ENCODE data around the gene MSX2.

Gene MSX2

DNA sequence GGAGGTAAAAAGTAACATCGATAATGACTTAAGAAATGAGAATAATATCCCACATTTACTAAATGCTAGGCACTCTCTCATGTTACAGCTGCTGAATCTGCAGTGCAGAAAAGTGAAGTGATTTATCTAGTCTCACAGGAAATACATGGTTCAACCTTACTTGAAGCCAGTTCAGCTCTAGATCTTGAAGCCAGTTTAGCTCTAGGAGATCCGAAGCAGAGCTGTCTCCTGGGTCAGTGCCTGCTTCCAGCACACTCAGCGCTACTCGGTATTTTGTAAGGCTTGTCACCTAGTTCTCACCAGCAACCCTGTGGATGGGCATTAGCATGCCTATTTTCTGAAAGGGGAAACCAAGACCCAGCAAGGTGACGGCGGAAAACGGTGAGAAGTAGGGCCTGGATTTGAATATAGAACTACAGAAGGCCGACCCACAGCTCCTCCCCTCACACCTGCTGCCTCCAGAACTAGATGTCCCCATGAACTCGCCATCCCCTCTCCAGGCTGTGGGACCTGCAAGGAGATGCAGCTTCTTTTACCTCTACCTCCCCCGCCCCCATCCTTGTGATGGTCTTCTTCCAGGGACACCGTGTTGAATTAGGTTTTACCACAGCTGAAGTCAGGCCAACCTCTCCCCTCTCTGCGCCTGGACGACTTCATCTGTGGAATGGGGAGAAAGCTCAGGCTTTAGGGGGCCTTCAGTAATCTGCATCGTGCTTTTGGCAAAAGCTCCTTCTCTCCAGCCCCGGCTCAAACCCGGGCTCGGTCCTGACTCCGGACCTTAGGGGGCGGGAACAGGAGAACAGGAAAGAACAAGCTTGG, 4.4 kb upstream of the MSX2 start:
- no peak for DNase-seq

- no peak for DNase-seq
Observed at GRCh38 chr5:174720612-174721529, 3.5 kb upstream of the MSX2 start.

DNA sequence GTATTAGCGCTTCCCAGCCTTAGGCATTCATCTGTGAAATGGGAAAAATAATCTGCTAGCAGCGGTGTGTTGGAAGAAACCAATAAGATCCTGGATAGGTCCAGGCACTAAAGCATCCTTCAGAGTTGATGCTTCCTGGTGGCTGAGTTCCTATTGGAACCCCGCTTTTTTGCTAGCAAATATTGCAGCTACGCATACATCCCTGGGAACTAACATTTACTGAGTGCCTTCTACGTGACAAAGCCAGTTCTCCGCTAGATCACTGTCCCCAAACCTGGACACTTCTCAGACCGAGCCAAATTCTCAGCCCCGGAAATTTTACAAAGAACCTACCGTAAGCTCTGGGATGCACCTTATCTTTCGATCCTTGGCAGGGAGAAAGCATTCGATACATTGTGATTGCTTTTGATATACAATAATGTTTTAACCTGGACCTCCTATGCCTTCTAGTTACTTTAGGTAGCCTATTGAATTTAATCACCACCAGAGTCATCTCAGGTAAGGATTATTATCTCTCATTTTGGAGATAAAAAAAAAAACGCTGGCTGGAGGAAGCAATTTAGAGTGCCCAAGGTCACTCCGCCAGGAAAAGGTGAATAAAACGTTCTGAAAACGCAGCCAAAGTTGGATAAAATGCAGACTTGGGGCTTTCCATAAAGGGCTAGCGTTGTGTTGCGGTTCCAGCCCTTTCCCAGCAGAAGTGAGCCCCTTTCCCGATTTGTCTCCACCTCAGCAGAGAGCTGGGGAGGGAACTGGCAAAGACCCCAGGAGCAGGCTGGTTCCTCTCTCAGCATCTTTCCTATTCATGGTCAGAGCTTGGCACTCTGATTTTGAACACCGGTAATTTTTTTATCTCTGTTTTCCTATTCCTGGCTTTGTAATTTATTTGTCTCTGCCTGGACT, 2.6 kb upstream of the MSX2 start:
- no peak for DNase-seq

DNA sequence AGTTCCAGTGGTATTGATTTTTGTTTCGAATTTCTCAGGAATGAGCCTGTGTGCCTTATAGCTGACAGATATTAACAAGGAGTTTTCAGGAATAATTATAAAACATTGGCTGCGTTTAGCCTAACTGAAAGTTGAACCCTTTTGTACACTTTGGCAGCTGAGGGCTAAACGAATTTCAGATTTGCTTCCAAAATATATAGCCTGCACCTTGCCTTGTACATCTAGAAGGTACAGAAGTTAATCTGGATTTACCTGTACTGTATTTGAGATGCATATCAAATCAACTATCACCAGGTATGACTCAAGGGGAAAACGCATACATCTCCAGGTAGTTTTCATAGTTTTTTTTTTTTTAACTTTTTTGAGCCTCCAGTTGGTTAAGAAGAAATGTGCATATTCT, 1.9 kb upstream of the MSX2 start:
- no peak for DNase-seq

DNA sequence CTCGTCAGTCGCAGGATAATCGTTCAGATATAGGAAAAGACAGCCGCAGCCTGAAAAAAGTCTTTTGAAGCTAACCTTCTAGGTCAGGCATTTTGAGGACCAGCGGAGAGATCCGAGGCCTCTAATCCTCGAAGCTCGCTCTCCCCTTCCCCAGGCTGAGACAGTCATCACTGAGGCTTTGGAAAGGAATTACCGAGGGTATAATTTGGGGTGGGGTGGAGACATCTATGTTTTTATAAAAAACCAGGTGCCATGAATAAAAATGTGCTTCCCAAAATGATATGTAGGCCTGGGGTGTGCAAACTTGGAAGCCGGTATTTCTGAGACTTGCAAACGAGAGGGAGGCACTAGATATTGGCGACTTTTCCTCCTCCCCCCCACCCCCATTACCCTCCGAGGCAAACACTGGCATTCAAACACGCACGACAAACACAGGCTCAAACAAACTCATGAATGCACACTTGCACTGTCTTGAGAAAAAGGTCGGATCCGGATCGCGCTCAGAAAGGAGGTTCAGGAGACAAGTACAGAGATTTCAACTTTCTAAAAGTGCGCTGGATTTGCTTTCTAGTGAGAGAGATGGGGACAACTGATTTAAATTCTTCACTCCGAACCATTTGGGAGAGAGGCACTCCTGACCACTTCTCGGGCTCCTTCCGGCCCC, 935 bp upstream of the MSX2 start:
- no peak for DNase-seq

DNA sequence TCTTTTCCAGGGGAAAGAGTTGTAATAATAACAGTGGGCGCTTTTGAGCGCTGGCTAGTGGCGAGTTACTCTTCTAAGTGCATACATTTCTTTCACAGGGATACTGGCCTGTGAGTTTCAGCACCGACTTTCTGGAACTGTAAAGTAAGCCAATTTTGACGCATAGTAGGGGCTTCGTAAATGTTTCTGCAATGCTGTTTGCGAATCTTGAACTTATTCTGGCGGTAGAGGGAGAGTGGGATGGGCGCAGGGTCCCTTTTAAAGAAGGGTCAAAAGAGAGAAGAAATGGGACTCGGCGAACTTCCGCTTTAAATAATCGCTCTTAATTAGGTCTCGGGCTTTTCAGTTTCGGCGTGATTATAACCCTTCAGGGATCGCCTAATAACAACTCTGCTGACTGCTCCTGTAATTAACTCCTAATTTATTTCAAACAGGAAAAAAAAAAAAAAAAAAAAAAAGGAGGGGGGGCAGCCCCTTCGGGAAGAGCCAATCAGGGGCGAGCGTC, 351 bp upstream of the MSX2 start:
- no peak for DNase-seq

GRCh38 chr5:174725261-174725990, 1.0 kb downstream of the MSX2 start:
- DNase-seq, result no peak

GRCh38 chr5:174725991-174726601, 1.7 kb downstream of the MSX2 start:
- DNase-seq, result no peak

GRCh38 chr5:174726916-174727793, 2.8 kb downstream of the MSX2 start:
- DNase-seq, result no peak

DNA sequence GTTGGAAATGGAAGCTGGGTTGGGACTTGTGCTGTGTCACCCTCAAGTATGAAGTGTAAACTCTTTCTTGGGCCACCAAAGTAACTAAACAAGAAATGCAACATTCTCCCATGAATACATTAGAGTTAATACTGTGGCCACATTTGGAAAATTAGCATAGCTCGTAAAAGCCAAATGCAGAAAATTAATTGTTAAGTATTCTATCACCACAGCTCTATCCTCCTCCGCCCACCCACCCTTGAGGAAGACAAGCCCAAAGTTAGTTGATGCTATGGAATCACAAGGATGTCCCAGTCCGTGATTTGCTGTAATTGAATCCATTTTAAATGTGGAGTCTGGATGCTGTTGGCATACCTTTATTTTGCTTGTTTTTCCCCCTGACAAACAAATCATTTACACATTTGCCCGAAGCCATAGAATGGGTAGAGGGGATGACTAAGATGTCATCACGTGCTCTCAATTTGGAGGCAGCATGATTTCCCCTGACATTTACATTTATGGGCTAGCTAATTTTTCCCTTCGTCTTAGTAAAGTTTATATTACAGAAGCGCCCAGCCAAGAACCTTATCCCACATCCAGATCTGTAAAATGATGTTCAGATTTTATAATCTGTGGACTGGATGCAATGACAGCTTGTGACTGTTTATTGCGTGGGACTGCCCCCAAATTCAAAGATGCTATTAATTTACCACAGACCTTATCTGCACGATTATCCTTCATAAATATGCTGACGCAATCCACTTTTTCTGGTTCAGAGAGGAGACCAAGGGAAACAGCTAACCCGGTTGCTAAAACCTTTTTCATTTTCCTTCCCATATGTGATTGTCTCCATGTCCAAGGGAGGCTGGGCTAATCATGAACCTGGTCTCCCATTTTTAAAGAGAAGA, 3.7 kb downstream of the MSX2 start:
- DNase-seq, result no peak

DNA sequence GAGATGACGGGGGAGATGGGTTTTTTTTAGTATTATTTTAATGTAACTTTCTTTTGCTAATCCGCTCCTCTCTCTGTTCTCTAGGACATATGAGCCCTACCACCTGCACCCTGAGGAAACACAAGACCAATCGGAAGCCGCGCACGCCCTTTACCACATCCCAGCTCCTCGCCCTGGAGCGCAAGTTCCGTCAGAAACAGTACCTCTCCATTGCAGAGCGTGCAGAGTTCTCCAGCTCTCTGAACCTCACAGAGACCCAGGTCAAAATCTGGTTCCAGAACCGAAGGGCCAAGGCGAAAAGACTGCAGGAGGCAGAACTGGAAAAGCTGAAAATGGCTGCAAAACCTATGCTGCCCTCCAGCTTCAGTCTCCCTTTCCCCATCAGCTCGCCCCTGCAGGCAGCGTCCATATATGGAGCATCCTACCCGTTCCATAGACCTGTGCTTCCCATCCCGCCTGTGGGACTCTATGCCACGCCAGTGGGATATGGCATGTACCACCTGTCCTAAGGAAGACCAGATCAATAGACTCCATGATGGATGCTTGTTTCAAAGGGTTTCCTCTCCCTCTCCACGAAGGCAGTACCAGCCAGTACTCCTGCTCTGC, 4.8 kb downstream of the MSX2 start:
- no peak for DNase-seq

DNA sequence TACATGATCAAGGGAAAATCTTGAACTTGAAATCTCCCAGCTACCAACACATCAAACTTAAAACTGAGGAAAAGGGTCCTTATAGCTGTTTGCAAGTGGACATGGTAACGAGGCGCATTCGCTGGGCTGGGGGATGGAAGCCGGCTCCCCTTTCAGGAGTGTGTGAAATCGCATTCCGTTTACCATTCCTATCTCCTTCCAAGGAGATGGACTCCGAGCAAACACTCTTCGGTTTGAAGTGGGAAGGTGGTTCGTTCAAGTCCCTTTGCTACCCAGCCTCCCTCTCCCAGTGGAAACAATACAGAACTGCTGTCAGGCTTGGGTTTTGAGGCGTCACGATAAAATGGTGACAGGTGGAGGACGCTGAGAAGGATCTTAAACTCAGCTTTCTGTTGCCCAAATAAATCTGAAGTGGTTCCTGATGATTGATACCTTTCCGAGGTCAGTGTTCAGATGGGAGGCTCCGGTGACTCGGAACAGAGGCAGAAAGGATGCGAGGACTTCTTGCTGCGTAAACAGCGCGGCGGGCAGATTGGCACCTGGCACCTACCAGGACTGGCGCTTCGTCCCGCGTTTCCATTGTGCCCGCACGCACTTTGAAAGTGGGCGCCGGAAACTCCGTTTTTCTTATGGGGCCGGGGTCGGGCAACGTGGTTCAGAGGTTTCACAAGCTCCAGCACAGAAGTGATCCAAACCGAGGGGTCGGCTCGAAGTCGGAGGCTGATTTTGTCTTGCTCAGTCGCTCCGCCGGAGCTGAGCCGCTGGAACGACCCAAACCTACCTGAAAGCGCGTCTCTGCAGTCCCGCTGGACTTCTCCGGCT, 7.0 kb downstream of the MSX2 start:
- no peak for DNase-seq

DNA sequence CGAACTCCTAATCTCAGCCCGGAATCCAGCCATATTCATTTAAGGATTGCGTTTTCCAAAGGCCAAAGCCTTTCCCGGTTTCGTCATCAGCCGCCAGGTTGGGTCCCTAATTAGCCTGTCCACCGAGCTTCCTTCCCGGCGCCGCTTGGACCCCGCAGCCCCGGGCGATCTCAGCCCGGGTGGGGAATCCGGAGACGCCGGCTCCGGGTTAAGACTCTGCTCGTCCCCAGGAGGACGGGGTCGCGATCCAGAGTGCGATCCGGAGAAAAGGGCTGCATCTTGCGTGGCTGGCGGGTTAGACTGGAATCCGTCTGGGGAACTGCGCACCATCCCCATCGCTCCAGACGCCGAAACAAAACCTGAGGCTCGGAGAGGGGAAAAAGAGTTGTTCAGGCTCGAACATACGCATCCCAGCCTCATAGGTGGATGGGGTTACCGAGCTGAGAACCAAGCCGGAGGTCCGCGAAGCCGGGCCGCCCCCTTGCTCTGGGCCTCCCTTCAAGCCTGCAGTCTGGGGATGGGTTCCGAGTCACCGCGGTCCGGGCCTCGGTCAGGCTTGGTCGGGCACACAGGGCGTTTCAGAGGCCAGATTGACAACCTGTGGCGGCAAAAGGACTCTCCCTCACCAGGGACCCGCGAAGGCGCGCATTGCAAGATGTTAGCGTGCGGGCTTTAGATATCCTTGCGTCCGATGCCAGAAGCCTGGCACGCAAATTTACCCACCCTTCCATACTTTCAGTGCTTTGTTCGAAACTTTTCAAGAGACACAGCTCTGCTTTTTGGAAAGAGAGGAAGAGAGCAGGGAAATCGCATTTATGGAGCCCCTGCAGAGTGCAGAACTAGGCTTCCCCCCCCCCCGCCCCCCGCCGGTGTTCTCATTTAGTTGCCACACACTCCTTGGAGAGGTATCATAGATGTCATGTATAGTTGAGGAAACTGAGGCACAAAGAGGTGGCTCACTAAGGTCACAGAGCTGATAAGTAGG, 7.9 kb downstream of the MSX2 start:
- no peak for DNase-seq

- no peak for DNase-seq
Observed at GRCh38 chr5:174733091-174733690, 8.8 kb downstream of the MSX2 start.

GRCh38 chr5:174733836-174734235, 9.5 kb downstream of the MSX2 start:
- no peak for DNase-seq
